OCI-M1 (cell line): Measurements from ENCODE around the gene KIAA0930.

Experiments used
- DNase-seq: peaks from one replicate; lab custom pipeline; 2025; lab: John Stamatoyannopoulos, UW

Gene KIAA0930

GRCh38 chr22:45237065-45237990 is 3.4 kb downstream of the KIAA0930 start:
- DNase-seq = no peak

- DNase-seq = no peak
Observed at GRCh38 chr22:45235851-45236342, 4.8 kb downstream of the KIAA0930 start.

- DNase-seq = no peak
Observed at GRCh38 chr22:45235101-45235777, 5.5 kb downstream of the KIAA0930 start.

GRCh38 chr22:45233827-45234226 is 6.9 kb downstream of the KIAA0930 start:
- no peak for DNase-seq

GRCh38 chr22:45233386-45233785 is 7.3 kb downstream of the KIAA0930 start:
- no peak for DNase-seq

- DNase-seq = no peak
Observed at GRCh38 chr22:45231293-45231692, 9.4 kb downstream of the KIAA0930 start.

GRCh38 chr22:45230026-45230721 is 10.5 kb downstream of the KIAA0930 start:
- no peak for DNase-seq

- DNase-seq = no peak
Observed at GRCh38 chr22:45229181-45229580, 11.5 kb downstream of the KIAA0930 start.

GRCh38 chr22:45228401-45228754 is 12.3 kb downstream of the KIAA0930 start:
- DNase-seq = no peak

GRCh38 chr22:45227645-45228400 is 12.9 kb downstream of the KIAA0930 start:
- DNase-seq = no peak

GRCh38 chr22:45226503-45227186 is 14.0 kb downstream of the KIAA0930 start:
- no peak for DNase-seq

GRCh38 chr22:45225732-45226502 is 14.8 kb downstream of the KIAA0930 start:
- DNase-seq = no peak

- DNase-seq = no peak
Observed at GRCh38 chr22:45224988-45225731, 15.5 kb downstream of the KIAA0930 start.

GRCh38 chr22:45224331-45224730 is 16.4 kb downstream of the KIAA0930 start:
- DNase-seq = no peak

- peak; percentile 15 for DNase-seq
Observed at GRCh38 chr22:45223304-45224117, 17.2 kb downstream of the KIAA0930 start.

- no peak for DNase-seq
Observed at GRCh38 chr22:45221201-45221600, 19.5 kb downstream of the KIAA0930 start.

GRCh38 chr22:45218976-45219375 is 21.7 kb downstream of the KIAA0930 start:
- no peak for DNase-seq

- DNase-seq = no peak
Observed at GRCh38 chr22:45217806-45218205, 22.9 kb downstream of the KIAA0930 start.

- DNase-seq = no peak
Observed at GRCh38 chr22:45217345-45217744, 23.3 kb downstream of the KIAA0930 start.
